Activated CD4-positive, alpha-beta memory T cell treated with anti-CD3 and anti-CD28 coated beads, Interleukin-2, amount 10 ng/mL, durations not matched to agents 7 days and 5 days (primary cell): ENCODE data around the gene TXLNG. TPM values are rescaled to one million over a fixed set of nuclear protein-coding genes. Genes with fewer than 3 reads are reported as not detected.

ENCODE experiments used
- CTCF ChIA-PET: fragments of 350-600 bp; sonication (Branson Sonifier 250); formaldehyde crosslinking; loops from one replicate; lab custom pipeline; 2021; ENCODE audit warnings: antibody characterized with exemption, inconsistent platforms; lab: Charles Lee
- POLR2A ChIA-PET: fragments of 350-600 bp; sonication (Branson Sonifier 250); formaldehyde crosslinking; loops from one replicate; lab custom pipeline; 2021; ENCODE audit warnings: antibody characterized with exemption; lab: Charles Lee
- DNase-seq: peaks from one replicate; pipeline ENCODE4 v3.0.0-alpha.2; 2020
- H3K27ac Mint-ChIP-seq: one replicate; pipeline ENCODE4 v1.8.0; 2021; ENCODE audit warnings: mild to moderate bottlenecking, mixed read lengths
- H3K27me3 Mint-ChIP-seq: one replicate; pipeline ENCODE4 v1.8.0; 2021; ENCODE audit warnings: mixed read lengths
- H3K36me3 Mint-ChIP-seq: one replicate; pipeline ENCODE4 v1.8.0; 2021; ENCODE audit warnings: low read depth, mixed read lengths
- H3K4me1 Mint-ChIP-seq: one replicate; pipeline ENCODE4 v1.8.0; 2021; ENCODE audit warnings: mixed read lengths
- H3K4me3 Mint-ChIP-seq: one replicate; pipeline ENCODE4 v1.8.0; 2021; ENCODE audit warnings: mild to moderate bottlenecking, mixed read lengths
- H3K9me3 Mint-ChIP-seq: one replicate; pipeline ENCODE4 v1.8.0; 2021; ENCODE audit warnings: mixed read lengths
- total RNA-seq, 2 experiments: library from RNA; stranded (reverse); gene quantifications; one replicate each; pipeline ENCODE4 v1.2.3, GENCODE V29; 2021

TXLNG gene
- total RNA-seq, 2 experiments from 2014 or later = 9.4 to 9.8 TPM

- peaks cover 8% of the 10 kb centered on the region for H3K27me3 Mint-ChIP-seq
Measured at GRCh38 chrX:16870862-16871815, 84.9 kb downstream of the TXLNG start.

GRCh38 chrX:16873106-16873505 is 86.8 kb downstream of the TXLNG start:
- Mint-ChIP-seq H3K9me3 (no peaks in the 10 kb centered on the region), H3K4me1 (peaks cover 13% of the 10 kb centered on the region), H3K4me3 (no peak overlapping the region), H3K27me3 (peaks cover 18% of the 10 kb centered on the region), H3K27ac (no peak overlapping the region), H3K36me3 (peaks cover 11% of the 10 kb centered on the region)
- CTCF ChIA-PET = interaction anchor here (1.2 to 4.0 kb wide), 2 partner anchors 10 to 14 kb away, joined by 3 to 24 read pairs; no protein-coding TSS in a partner anchor
- POLR2A ChIA-PET = no interaction called here
- no peak for DNase-seq

More at GRCh38 chrX:16870862-16871815, 84.9 kb downstream of the TXLNG start:
- Mint-ChIP-seq H3K9me3 (no peaks in the 10 kb centered on the region), H3K4me1 (peaks cover 27% of the 10 kb centered on the region), H3K4me3 (peak overlapping the region; percentile 69), H3K36me3 (peaks cover 17% of the 10 kb centered on the region), H3K27ac (peak overlapping the region; percentile 79)
- CTCF ChIA-PET = interaction anchor here (1.0 to 2.1 kb wide), 2 partner anchors 11 to 45 kb away, joined by 3 to 10 read pairs; no protein-coding TSS in a partner anchor
- DNase-seq = no peak
- POLR2A ChIA-PET = interaction anchor here (0.9 to 3.0 kb wide), 4 partner anchors 9 to 1016 kb away, joined by 3 to 21 read pairs (median 4); partner anchors contain the start of gene AP1S2

- CTCF ChIA-PET = interaction anchor here (1.1 to 4.0 kb wide), 2 partner anchors 8 to 18 kb away, joined by 4 to 24 read pairs; no protein-coding TSS in a partner anchor
Measured at GRCh38 chrX:16874458-16875095, 88.3 kb downstream of the TXLNG start.

DNA sequence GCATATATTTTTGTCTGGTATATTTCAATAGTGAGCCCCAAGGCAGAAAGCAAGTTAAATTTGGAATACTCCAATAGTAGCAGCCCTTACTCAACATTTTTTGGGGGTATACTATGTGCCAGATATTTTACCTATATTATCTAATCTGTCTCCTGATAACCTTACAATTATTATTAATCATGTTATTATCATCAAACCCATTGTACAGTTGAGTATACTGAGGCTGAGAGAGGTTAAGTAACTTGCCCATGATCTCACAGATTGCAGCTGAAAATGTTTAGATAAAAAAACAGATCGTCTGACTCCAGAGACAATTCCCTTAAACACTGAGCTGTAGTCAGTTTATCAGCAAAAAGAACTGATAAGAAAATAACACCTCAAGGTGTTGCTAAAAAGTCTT is 90.4 kb downstream of the TXLNG start:
- Mint-ChIP-seq H3K4me1 (peaks cover 1% of the 10 kb centered on the region), H3K9me3 (no peaks in the 10 kb centered on the region), H3K4me3 (no peak overlapping the region), H3K27ac (no peak overlapping the region), H3K36me3 (no peaks in the 10 kb centered on the region), H3K27me3 (peaks cover 23% of the 10 kb centered on the region)
- POLR2A ChIA-PET = no interaction called here
- no peak for DNase-seq
- CTCF ChIA-PET = no interaction called here

More at GRCh38 chrX:16874458-16875095, 88.3 kb downstream of the TXLNG start:
- no peak for DNase-seq
- peaks cover 2% of the 10 kb centered on the region for H3K4me1 Mint-ChIP-seq
- no peaks in the 10 kb centered on the region for H3K36me3 Mint-ChIP-seq
- H3K27me3 Mint-ChIP-seq = peaks cover 20% of the 10 kb centered on the region
- H3K4me3 Mint-ChIP-seq = no peak overlapping the region
- no peaks in the 10 kb centered on the region for H3K9me3 Mint-ChIP-seq
- POLR2A ChIA-PET = interaction anchor here (1.1 kb wide), 1 partner anchor 155 kb away, joined by 3 read pairs; no protein-coding TSS in a partner anchor
- no peak overlapping the region for H3K27ac Mint-ChIP-seq

DNA sequence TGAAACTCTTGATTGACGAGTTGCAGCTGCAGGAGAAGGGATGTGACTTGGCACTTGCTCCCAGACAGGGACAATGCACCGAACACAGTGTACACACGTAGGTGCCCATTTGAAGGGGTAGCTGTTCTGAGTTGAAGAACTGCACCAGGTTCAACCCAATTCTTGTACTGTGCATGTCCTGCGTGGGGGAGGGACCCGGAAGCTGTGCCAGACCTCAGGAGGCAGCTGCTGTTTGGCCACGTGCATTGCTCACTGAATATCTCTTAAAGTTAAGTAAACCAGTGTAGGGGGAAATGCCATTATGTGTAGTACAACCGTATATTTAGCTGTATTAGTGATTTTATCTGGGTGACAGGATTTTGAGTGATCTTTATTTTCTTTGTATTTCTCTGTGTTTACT is 95.9 kb downstream of the TXLNG start:
- Mint-ChIP-seq H3K4me3 (peak overlapping the region; percentile 46), H3K27me3 (peaks cover 12% of the 10 kb centered on the region), H3K4me1 (peaks cover 8% of the 10 kb centered on the region), H3K27ac (no peak overlapping the region), H3K36me3 (no peaks in the 10 kb centered on the region), H3K9me3 (no peaks in the 10 kb centered on the region)
- peak; percentile 16 for DNase-seq
- ChIA-PET CTCF (interaction anchor here (0.6 to 4.2 kb wide), 14 partner anchors 8 to 1207 kb away, joined by 3 to 32 read pairs (median 6); partner anchors contain the start of genes RBBP7 and REPS2), POLR2A (interaction anchor here (0.7 to 2.8 kb wide), 3 partner anchors 12 to 164 kb away, joined by 3 to 21 read pairs (median 4); partner anchors contain the start of gene RBBP7)

DNA sequence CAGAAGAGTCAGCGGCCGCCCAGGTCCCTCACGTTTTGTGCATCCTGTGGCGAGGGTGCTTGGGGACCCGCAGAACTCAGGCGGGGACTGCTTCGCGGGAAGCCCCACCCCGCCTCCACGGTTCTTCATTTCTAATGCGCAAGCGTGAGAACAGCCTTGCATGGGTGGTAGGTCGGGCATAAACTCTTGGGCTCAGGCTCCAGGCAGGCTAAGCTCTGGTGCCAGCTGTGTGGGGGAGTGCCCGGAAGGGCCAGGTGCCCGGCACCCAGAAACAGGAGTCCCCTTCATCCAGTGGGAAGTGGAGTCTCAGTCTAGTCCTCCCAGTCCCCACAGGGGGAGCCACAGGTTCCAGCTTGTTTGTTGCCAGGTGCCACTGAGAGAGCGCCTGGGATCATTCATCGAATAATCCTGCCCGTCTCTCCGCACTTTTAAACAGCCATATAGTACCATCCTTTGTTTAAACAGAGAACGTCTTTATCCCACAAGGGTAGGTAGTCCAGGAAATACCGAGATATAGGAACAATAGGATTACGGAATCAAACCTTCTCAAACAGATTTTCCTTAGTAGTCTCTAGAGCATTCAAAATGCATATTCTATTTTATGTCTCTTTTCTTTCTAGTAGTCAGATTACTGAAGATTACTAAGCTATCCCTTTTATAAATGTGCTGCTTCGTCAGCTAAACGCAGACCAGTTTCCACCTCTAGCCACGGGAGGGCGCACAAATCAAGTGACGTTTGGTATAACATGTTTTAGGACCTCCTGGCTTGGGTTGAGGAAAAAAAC is 96.6 kb downstream of the TXLNG start:
- ChIA-PET CTCF (interaction anchor here (0.8 to 4.2 kb wide), 18 partner anchors 9 to 1208 kb away, joined by 3 to 32 read pairs (median 5); partner anchors contain the start of genes RBBP7 and REPS2), POLR2A (interaction anchor here (0.7 to 2.8 kb wide), 2 partner anchors 13 to 164 kb away, joined by 4 to 21 read pairs; partner anchors contain the start of gene RBBP7)
- Mint-ChIP-seq H3K9me3 (no peaks in the 10 kb centered on the region), H3K36me3 (no peaks in the 10 kb centered on the region), H3K27me3 (peaks cover 7% of the 10 kb centered on the region), H3K27ac (peak overlapping the region; percentile 62), H3K4me1 (peaks cover 8% of the 10 kb centered on the region), H3K4me3 (peak overlapping the region; percentile 66)
- peak; percentile 67 for DNase-seq

- H3K4me1 Mint-ChIP-seq = peaks cover 10% of the 10 kb centered on the region
- no peak overlapping the region for H3K27ac Mint-ChIP-seq
- no peak overlapping the region for H3K4me3 Mint-ChIP-seq
- POLR2A ChIA-PET = interaction anchor here (2.8 kb wide), 1 partner anchor 13 kb away, joined by 21 read pairs; the partner anchor contains the start of gene RBBP7
- H3K27me3 Mint-ChIP-seq = peaks cover 7% of the 10 kb centered on the region
- CTCF ChIA-PET = interaction anchor here (0.8 to 4.2 kb wide), 17 partner anchors 9 to 1209 kb away, joined by 3 to 32 read pairs (median 5); partner anchors contain the start of genes RBBP7 and REPS2
- H3K36me3 Mint-ChIP-seq = no peaks in the 10 kb centered on the region
- no peaks in the 10 kb centered on the region for H3K9me3 Mint-ChIP-seq
- no peak for DNase-seq
Measured at GRCh38 chrX:16883487-16883804, 97.2 kb downstream of the TXLNG start.

DNA sequence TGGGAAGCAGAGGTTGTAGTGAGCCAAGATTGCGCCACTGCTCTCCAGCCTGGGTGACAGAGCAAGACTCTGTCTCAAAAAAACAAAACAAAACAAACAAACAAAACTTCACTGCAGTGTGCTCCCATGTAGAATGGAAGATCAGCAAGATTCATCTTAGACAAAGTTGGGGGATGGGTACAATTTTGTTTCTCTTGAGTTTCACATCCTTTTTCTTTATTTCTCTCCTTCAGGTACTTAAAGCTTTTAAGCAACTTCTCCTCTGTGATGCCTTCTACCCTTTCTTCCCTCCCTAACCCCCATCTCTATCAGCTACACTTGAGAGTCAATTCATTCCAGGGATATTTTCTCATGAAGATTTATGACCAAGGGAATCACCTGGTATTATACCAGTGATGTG is 99.4 kb downstream of the TXLNG start:
- ChIA-PET CTCF (interaction anchor here (4.2 kb wide), 1 partner anchor 161 kb away, joined by 25 read pairs; no protein-coding TSS in a partner anchor), POLR2A (no interaction called here)
- Mint-ChIP-seq H3K27ac (no peak overlapping the region), H3K4me1 (peaks cover 18% of the 10 kb centered on the region), H3K9me3 (no peaks in the 10 kb centered on the region), H3K36me3 (no peaks in the 10 kb centered on the region), H3K4me3 (no peak overlapping the region), H3K27me3 (peaks cover 2% of the 10 kb centered on the region)
- DNase-seq = no peak

- no peak overlapping the region for H3K4me3 Mint-ChIP-seq
- H3K9me3 Mint-ChIP-seq = no peaks in the 10 kb centered on the region
Measured at GRCh38 chrX:16892504-16893362, 106.5 kb downstream of the TXLNG start.

More at GRCh38 chrX:16892504-16893362, 106.5 kb downstream of the TXLNG start:
- Mint-ChIP-seq H3K27me3 (peaks cover 8% of the 10 kb centered on the region), H3K4me1 (peaks cover 16% of the 10 kb centered on the region), H3K27ac (no peak overlapping the region), H3K36me3 (no peaks in the 10 kb centered on the region)
- ChIA-PET POLR2A (no interaction called here), CTCF (interaction anchor here (0.8 to 3.8 kb wide), 7 partner anchors 11 to 107 kb away, joined by 3 to 32 read pairs (median 3); no protein-coding TSS in a partner anchor)
- peak; percentile 55 for DNase-seq
